Measurements from ENCODE around the gene ARMS2. TPM values are rescaled to one million over a fixed set of nuclear protein-coding genes. Genes with fewer than 3 reads are reported as not detected.

The ARMS2 gene
- total RNA-seq, result not detected in 2 replicates

DNA sequence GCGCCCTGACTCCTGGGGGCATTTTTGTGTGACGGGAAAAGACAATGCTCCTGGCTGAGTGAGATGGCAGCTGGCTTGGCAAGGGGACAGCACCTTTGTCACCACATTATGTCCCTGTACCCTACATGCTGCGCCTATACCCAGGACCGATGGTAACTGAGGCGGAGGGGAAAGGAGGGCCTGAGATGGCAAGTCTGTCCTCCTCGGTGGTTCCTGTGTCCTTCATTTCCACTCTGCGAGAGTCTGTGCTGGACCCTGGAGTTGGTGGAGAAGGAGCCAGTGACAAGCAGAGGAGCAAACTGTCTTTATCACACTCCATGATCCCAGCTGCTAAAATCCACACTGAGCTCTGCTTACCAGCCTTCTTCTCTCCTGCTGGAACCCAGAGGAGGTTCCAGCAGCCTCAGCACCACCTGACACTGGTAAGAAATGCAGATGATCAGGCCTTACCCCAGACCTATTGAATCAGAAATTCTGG lies at the start of gene ARMS2:
Gene ARMS2 (plus strand): TSS at position 51 of the 478 bp plus-strand sequence. CDS start 75 bp downstream, at position 126.

GRCh38 chr10:122461367-122461728 lies 6.9 kb downstream of the ARMS2 start, which contains the start of gene HTRA1:
HTRA1 (plus strand) TSS chr10:122461553; CDS start chr10:122461653, 100 bp downstream.

Small RNAs within 50 kb of the gene (small RNA-seq; reads per million reads assigned to genes)
- gene MIR3941, result not detected

Other genes with a start within 250 kb of the ARMS2 start
- not detected in 2 replicates for gene BTBD16, start 183.4 kb upstream of the ARMS2 start, total RNA-seq
- gene PLEKHA1, start 79.9 kb upstream of the ARMS2 start, total RNA-seq, result 12.1 and 19.0 TPM in 2 replicates
- 168 and 310 TPM in 2 replicates for gene HTRA1, start 6.9 kb downstream of the ARMS2 start, total RNA-seq
- gene DMBT1, start 106.1 kb downstream of the ARMS2 start, total RNA-seq, result under 0.01 TPM in 2 replicates
- gene C10orf120, start 245.2 kb downstream of the ARMS2 start, total RNA-seq, result not detected in 2 replicates

Data from subcutaneous preadipocyte (primary cell).